HTERT RPE-1 (cell line): ENCODE results near the gene OR8B3.
"Not testable (repeated sequence)": the region's sequence is repeated elsewhere in the genome, so short reads cannot be mapped to it uniquely, and the experiment has no call there.

Experiments used
- in situ Hi-C: fragments of 300-500 bp; cut with MboI; formaldehyde crosslinking; loops from 4 replicates; pipeline ENCODE4 v1.14.3; 2020; ENCODE audit warnings: low sequenced_read_pairs

Gene OR8B3

GRCh38 chr11:124398924-124399323 lies at the start of gene OR8B3:
Gene OR8B3 (minus strand): TSS chr11:124399024. CDS start chr11:124397351, 1,673 bp downstream.
- in situ Hi-C loops, result no loop called here

DNA sequence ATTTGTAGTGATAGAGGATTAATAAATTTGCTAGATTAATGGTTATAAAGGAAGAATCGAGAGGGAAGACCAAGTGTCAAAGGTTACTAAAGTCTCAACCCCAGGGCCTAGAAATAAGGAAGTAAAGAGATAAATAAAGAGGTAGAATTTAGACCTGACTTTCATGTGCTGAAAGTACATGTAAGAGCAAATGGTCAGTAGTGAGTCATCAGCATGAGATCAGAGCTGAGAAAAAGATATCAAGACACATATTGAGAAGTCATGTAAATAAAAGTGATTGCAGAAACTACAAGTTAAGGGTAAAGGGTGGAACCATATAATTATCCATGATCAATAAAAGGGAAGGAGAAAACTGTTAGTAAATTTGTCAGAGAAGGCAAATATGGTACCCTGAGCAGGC lies 48.1 kb upstream of the OR8B3 start:
- in situ Hi-C loops, result no loop called here

DNA sequence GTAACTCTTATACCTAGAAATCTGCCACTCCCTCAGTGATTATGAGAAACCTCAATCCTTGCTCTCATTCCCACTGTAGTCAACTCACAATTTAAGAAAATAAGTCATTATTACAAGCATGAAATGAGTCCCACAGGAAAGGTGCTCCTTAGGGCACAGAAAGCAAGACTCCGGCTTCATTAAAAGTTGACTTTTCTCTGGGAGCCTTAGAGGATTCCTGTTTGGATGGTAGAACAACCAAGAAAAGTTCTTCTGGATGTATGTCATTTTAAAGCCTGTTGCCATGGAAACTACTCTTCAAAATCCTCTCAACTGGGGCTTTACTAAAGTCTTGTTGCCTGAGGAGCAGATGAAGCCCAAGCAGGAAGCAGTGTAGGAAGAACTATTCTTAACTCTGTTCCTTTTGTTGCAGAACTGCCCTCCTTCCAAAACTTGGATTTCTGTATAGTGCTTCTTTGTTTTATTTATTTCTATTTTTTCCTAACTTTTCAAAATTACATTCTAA lies 46.9 kb upstream of the OR8B3 start, which contains the start of gene OR8B8:
Gene OR8B8 (minus strand): TSS at position 51 of the 505 bp plus-strand sequence. CDS start 4,611 bp downstream, outside the sequence.
- in situ Hi-C loops, result no loop called here

GRCh38 chr11:124442847-124443246 lies 44.0 kb upstream of the OR8B3 start:
- in situ Hi-C loops, result no loop called here

GRCh38 chr11:124442442-124442841 lies 43.6 kb upstream of the OR8B3 start:
- in situ Hi-C loops, result no loop called here

DNA sequence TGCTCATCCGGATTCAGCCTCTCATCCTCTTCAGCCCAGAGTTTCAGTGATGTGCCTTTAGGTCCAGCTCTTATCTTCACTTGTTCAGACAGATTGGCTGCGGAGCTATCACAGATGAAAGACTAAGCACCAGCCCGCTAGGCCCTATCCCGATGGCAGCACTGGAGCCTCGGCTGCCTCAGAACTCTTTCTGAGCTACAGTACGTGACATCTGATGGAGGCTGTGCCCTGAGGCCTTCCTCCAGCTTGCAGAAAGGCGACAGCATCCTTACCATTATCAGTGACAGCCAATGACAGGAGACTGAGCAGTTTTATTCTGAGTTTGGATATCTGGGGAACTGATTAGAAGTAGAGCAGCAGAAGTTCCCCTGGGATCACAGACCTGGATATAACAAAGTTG lies 42.7 kb upstream of the OR8B3 start:
- in situ Hi-C loops, result no loop called here

- in situ Hi-C loops, result no loop called here
These were observed 42.3 kb upstream of the OR8B3 start for GRCh38 chr11:124441081-124441480.

DNA sequence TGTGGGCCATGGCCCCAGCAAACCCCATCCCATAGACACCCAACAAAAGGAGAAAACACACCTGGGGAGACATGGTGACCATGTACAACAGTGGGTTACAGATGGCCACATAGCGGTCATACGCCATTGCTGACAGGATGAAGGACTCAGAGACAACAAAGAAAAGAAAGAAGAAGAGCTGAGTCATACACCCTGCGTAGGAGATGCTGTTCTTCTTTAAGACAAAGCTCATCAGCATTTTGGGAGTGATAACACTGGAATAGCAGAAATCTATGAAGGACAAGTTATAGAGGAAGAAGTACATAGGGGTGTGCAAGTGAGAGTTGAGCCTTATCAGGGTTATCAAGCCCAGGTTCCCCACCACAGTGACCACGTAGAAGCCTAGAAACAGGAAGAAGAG lies 41.8 kb upstream of the OR8B3 start:
- in situ Hi-C loops, result no loop called here

DNA sequence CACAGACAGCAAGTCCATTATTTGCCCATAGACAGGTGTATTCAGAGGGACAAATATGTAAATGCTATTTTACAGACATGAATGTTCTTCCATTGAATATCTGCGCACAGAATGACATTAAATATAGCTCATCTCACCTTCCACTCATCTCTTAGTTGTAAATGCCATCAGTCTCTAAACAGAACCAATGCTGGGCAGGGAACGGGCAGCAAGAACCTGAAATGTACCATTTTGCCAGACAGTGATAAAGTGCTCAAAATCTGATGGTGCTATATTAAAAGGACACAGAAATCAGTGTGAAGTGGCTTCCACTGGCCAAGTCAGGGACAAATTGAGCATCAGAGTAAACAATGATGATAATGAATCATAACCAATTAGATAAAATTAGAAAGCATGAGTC lies 35.9 kb upstream of the OR8B3 start:
- in situ Hi-C loops, result no loop called here

- in situ Hi-C loops, result no loop called here
These were observed 30.8 kb upstream of the OR8B3 start for GRCh38 chr11:124429599-124429998.

- in situ Hi-C loops, result no loop called here
These were observed 25.6 kb upstream of the OR8B3 start, which contains the start of gene OR8B4 for GRCh38 chr11:124424384-124424921. Gene OR8B4 (minus strand): TSS chr11:124424871. CDS start chr11:124424871, 0 bp downstream.

- in situ Hi-C loops, result no loop called here
These were observed 22.2 kb upstream of the OR8B3 start for GRCh38 chr11:124421043-124421442.

DNA sequence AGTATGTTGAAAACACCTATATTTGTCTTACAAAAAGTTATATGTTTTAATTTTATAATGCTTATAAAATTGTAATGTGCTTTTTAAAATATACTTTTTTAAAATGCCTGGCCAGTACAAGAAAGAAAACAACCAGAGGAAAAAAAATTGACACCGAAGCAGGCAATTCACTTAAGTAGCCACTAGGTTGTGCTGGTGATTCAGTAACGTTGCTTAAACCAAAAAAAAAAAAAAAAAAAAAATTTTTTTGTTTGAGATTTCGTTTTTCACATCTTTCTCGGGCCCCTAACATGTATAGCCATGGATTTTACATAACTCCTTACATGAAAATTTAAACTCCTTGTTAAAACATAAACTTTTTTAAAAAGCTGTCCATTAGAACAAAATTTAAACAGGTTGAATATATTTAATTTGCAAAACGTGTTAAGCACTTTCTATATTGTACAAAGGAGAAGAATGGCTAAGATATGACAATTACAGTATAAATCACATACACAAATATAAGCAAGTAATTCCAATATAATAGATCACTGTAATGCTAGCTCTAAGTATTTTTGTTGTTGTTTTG lies 16.6 kb upstream of the OR8B3 start:
- in situ Hi-C loops, result no loop called here

DNA sequence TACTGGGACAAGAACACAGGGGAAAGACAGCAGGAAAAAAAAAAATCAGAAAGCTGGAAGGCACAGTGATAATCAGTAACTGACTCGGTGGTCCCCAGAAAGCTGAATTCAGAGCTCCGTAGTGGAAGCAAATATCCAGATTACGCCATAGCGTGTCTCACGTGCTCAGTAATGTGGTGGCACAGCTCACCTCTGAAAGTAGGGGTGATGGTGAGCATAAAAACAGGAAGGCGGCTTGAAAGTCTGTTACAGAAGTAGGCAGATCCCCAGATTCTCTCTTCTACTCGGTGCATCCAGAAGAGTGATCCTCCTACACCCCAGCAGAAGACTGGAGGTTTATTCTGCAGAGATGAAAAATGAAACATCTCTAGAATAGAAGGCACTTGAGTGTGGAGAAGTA lies 11.1 kb upstream of the OR8B3 start:
- in situ Hi-C loops, result no loop called here

GRCh38 chr11:124405581-124405980 lies 6.8 kb upstream of the OR8B3 start:
- in situ Hi-C loops, result no loop called here

GRCh38 chr11:124403186-124403585 lies 4.4 kb upstream of the OR8B3 start:
- in situ Hi-C loops, result not testable (repeated sequence)

DNA sequence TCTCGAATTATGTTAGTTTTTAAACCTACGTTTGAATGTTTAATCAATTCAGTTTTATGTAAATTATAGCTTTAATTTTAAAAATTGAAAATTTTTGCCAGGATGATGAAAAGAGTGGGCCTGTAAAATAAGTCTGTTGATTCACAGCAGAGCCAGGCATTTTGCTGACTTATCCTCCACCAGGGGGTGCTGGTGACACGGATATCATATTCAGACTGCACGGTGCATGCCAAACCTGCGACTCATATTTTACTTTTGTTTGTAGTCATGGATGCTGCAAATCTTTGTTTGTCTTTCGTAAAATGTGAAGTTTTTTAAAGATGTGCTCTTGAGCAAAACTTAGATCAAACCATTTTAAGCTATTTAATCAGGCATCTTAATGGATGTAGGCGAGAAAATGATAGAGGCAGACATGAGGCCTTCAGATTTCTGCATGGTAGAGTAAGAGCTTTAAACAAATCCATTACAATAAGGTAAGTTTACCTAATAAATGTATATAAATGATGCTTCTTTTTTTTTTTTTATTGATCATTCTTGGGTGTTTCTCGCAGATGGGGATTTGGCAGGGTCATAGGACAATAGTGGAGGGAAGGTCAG lies 3.6 kb upstream of the OR8B3 start:
- in situ Hi-C loops, result no loop called here

DNA sequence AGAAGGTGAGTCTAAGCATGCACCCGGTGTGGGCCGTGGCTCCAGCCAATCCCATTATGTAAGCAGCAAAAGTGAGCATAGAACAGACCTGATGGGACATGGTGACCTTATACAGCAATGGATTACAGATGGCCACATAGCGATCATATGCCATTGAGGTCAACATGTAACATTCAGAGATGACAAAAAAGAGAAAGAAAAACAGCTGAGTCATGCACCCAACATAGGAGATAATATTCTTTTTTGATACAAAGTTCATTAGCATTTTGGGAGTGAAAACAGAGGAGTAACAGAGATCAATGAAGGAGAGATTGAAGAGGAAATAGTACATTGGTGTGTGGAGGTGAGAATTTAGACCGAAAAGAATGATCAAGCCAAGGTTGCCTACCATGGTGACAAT lies 2.0 kb downstream of the OR8B3 start:
- in situ Hi-C loops, result not testable (repeated sequence)

DNA sequence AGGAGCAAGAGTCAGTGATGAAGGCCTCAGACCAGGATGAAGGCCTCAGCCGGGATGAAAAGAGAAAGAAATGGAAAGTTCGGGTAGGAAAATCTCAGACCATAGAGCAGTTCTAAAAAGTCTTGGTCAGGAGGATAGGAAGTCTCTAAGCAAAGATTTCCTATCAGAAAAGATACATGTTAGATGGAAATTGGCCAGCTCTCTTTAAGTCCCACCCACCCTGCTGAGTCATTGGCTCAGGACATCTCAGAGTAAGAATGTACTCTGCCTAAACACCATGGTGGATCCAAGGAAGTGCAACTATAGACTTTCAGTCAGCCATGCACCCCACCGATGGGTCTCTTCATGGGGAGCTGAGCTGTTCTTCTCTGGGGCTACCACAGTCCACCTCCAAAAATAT lies 4.4 kb downstream of the OR8B3 start:
- in situ Hi-C loops, result no loop called here

DNA sequence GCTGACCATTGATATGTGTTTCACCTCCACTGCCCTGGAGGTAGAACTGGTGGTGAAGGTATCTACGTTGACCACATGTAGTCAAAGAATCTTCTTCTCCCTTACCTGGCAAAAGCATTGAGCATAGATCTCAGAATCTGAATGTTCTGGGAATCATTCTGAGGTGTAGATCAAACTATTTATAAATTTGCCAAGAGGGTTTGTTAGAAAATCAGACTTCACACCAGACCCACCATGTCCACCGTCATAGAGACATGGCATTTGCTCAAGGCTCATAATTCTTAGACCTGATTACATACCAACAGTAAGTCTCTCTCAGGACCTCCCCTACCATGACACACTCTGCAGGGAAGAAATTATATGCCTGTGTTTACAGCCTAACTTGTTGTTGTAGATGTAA lies 14.4 kb downstream of the OR8B3 start, which contains the start of gene OR8B2:
Gene OR8B2 (minus strand): TSS at position 101 of the 400 bp plus-strand sequence. CDS start 1,156 bp downstream, outside the sequence.
- in situ Hi-C loops, result no loop called here

DNA sequence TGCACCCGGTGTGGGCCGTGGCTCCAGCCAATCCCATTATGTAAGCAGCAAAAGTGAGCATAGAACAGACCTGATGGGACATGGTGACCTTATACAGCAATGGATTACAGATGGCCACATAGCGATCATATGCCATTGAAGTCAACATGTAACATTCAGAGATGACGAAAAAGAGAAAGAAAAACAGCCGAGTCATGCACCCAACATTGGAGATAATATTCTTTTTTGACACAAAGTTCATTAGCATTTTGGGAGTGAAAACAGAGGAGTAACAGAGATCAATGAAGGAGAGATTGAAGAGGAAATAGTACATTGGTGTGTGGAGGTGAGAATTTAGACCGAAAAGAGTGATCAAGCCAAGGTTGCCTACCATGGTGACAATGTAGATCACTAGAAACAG lies 16.0 kb downstream of the OR8B3 start:
- in situ Hi-C loops, result not testable (repeated sequence)

- in situ Hi-C loops, result no loop called here
These were observed 18.2 kb downstream of the OR8B3 start for GRCh38 chr11:124380585-124380984.
